Endodermal cell (in vitro differentiated cells): ENCODE measurements around the gene NFE2L2. TPM values are rescaled to one million over a fixed set of nuclear protein-coding genes. Genes with fewer than 3 reads are reported as not detected.

Experiments used
- DNase-seq: peaks from one replicate; pipeline ENCODE4 v3.0.0-alpha.2; 2017
- H3K27ac ChIP-seq: 2 replicates; pipeline ENCODE4 v1.5.1; 2013; ENCODE audit warnings: mild to moderate bottlenecking, low read depth, low read length, moderate library complexity
- H3K27me3 ChIP-seq: 2 replicates; pipeline ENCODE4 v1.6.1; 2013; ENCODE audit warnings: mild to moderate bottlenecking, low read length, moderate library complexity; ENCODE audit not compliant: insufficient read depth, control insufficient read depth, poor library complexity, severe bottlenecking
- H3K36me3 ChIP-seq: 2 replicates; pipeline ENCODE4 v1.7.0; 2013; ENCODE audit warnings: mild to moderate bottlenecking, low read length, moderate library complexity; ENCODE audit not compliant: control insufficient read depth, insufficient read depth
- H3K4me1 ChIP-seq: one replicate; pipeline ENCODE4 v1.7.0; 2013; ENCODE audit warnings: low read length; ENCODE audit not compliant: control insufficient read depth, insufficient read depth
- H3K4me3 ChIP-seq: 2 replicates; pipeline ENCODE4 v1.5.1; 2013; ENCODE audit warnings: mild to moderate bottlenecking, low read length, moderate library complexity
- H3K9ac ChIP-seq: 2 replicates; pipeline ENCODE4 v1.6.1; 2013; ENCODE audit warnings: mild to moderate bottlenecking, low read length, moderate library complexity; ENCODE audit not compliant: poor library complexity, severe bottlenecking; ENCODE audit errors: extremely low read depth
- H3K9me3 ChIP-seq: 2 replicates; pipeline ENCODE4 v1.6.1; 2013; ENCODE audit warnings: mild to moderate bottlenecking, low read length, moderate library complexity; ENCODE audit not compliant: control insufficient read depth
- H3K27ac Mint-ChIP-seq: 2 replicates; pipeline ENCODE4 v1.8.0; 2020; ENCODE audit warnings: mixed read lengths
- H3K27me3 Mint-ChIP-seq: 2 replicates; pipeline ENCODE4 v1.8.0; 2021; ENCODE audit warnings: mild to moderate bottlenecking, mixed read lengths; ENCODE audit not compliant: insufficient read depth
- H3K36me3 Mint-ChIP-seq: 2 replicates; pipeline ENCODE4 v1.8.0; 2020; ENCODE audit warnings: low read depth, mixed read lengths
- H3K4me1 Mint-ChIP-seq: 2 replicates; pipeline ENCODE4 v1.8.0; 2020; ENCODE audit warnings: mixed read lengths
- H3K4me3 Mint-ChIP-seq: 2 replicates; pipeline ENCODE4 v1.8.0; 2020; ENCODE audit warnings: mild to moderate bottlenecking, moderate library complexity, mixed read lengths
- H3K9me3 Mint-ChIP-seq: 2 replicates; pipeline ENCODE4 v1.8.0; 2020; ENCODE audit warnings: mild to moderate bottlenecking, mixed read lengths
- CTCF ChIP-seq: fragments of 200-600 bp; sonication (generic); conservative IDR thresholded peaks from 2 replicates; pipeline ENCODE4 v1.5.0; 2021; ENCODE audit warnings: antibody characterized with exemption, mild to moderate bottlenecking
- WGBS, 2 experiments: methylation state at CpG; one replicate each; pipeline versions ENCODE4 v1.1.5 to v1.1.7; 2013; ENCODE audit warnings: missing lambda C conversion rate in 2 of 2, mixed read lengths in 1 of 2; ENCODE audit not compliant: insufficient coverage in 1 of 2, insufficient read length in 1 of 2; 5-methylcytosine and 5-hydroxymethylcytosine counted together
- total RNA-seq, 2 donors: library from RNA; stranded (reverse); fragmentation: NEBNext Ultra II Directional in 1 of 2; extraction: Animal tissue kit (Norgen Biotek cat#: 25700) in 1 of 2; gene quantifications; 2 replicates in 1 of 2; 3 replicates in 1 of 2; pipeline ENCODE4 v1.2.1, GENCODE V29; 2021

Gene NFE2L2
- total RNA-seq, 2 donors from 2014 or later, result 59.0 to 59.1 TPM

- no peak for DNase-seq
- no peak overlapping the region for H3K4me3 Mint-ChIP-seq
- no peak overlapping the region for H3K27ac Mint-ChIP-seq
- 80 to 100% methylated on average over 1 to 2 of the region's 3 CpGs for WGBS, 2 experiments
- no peak for TF ChIP-seq CTCF
- H3K36me3 Mint-ChIP-seq, result peaks cover 30% of the 10 kb centered on the region
- Histone ChIP-seq H3K27ac (no peak overlapping the region), H3K9ac (no peak overlapping the region), H3K36me3 (peaks cover 37% of the 10 kb centered on the region), H3K4me3 (no peak overlapping the region), H3K9me3 (peaks cover 13% of the 10 kb centered on the region), H3K27me3 (no peaks in the 10 kb centered on the region), H3K4me1 (peaks cover 14% of the 10 kb centered on the region)
- peaks cover 18% of the 10 kb centered on the region for H3K9me3 Mint-ChIP-seq
- no peaks in the 10 kb centered on the region for H3K27me3 Mint-ChIP-seq
- H3K4me1 Mint-ChIP-seq, result peaks cover 47% of the 10 kb centered on the region
These were observed 10.8 kb downstream of the NFE2L2 start for GRCh38 chr2:177253704-177254103.

- Mint-ChIP-seq H3K27me3 (no peaks in the 10 kb centered on the region), H3K27ac (peak overlapping the region; percentile 50), H3K9me3 (peaks cover 11% of the 10 kb centered on the region), H3K4me1 (peaks cover 47% of the 10 kb centered on the region), H3K4me3 (no peak overlapping the region), H3K36me3 (peaks cover 26% of the 10 kb centered on the region)
- no peak overlapping the region for H3K27ac ChIP-seq
- no peaks in the 10 kb centered on the region for H3K27me3 ChIP-seq
- H3K4me1 ChIP-seq, result peaks cover 14% of the 10 kb centered on the region
- H3K9me3 ChIP-seq, result peaks cover 6% of the 10 kb centered on the region
- WGBS, 2 experiments, result 94 to 100% methylated on average over 4 to 5 of the region's 5 CpGs
- no peak for DNase-seq
- TF ChIP-seq CTCF, result no peak
- H3K36me3 ChIP-seq, result peaks cover 30% of the 10 kb centered on the region
- no peak overlapping the region for H3K4me3 ChIP-seq
- no peak overlapping the region for H3K9ac ChIP-seq
These were observed 11.6 kb downstream of the NFE2L2 start for GRCh38 chr2:177252808-177253531.

- no peak for DNase-seq
- Histone ChIP-seq H3K4me3 (no peak overlapping the region), H3K27me3 (no peaks in the 10 kb centered on the region), H3K9ac (no peak overlapping the region), H3K9me3 (no peaks in the 10 kb centered on the region), H3K36me3 (peaks cover 16% of the 10 kb centered on the region), H3K4me1 (peaks cover 14% of the 10 kb centered on the region), H3K27ac (no peak overlapping the region)
- Mint-ChIP-seq H3K4me1 (peaks cover 39% of the 10 kb centered on the region), H3K4me3 (no peak overlapping the region), H3K27me3 (no peaks in the 10 kb centered on the region), H3K27ac (peak overlapping the region; percentile 60), H3K9me3 (no peaks in the 10 kb centered on the region), H3K36me3 (peaks cover 17% of the 10 kb centered on the region)
- 96% methylated on average over 3 of the region's 3 CpGs; no CpG with 5 or more reads in 1 of the 2 experiments for WGBS, 2 experiments
- TF ChIP-seq CTCF, result no peak
These were observed 13.4 kb downstream of the NFE2L2 start for GRCh38 chr2:177251165-177251542.
